ENCODE measurements around the gene PIGT.

The PIGT gene

GRCh38 chr20:45402946-45403345 lies 13.0 kb upstream of the PIGT start:
- DNase-seq, result no peak

GRCh38 chr20:45404438-45404837 lies 11.5 kb upstream of the PIGT start:
- no peak for DNase-seq

- peak; percentile 2 for DNase-seq
Measured at GRCh38 chr20:45405571-45406259, 10.2 kb upstream of the PIGT start.

DNA sequence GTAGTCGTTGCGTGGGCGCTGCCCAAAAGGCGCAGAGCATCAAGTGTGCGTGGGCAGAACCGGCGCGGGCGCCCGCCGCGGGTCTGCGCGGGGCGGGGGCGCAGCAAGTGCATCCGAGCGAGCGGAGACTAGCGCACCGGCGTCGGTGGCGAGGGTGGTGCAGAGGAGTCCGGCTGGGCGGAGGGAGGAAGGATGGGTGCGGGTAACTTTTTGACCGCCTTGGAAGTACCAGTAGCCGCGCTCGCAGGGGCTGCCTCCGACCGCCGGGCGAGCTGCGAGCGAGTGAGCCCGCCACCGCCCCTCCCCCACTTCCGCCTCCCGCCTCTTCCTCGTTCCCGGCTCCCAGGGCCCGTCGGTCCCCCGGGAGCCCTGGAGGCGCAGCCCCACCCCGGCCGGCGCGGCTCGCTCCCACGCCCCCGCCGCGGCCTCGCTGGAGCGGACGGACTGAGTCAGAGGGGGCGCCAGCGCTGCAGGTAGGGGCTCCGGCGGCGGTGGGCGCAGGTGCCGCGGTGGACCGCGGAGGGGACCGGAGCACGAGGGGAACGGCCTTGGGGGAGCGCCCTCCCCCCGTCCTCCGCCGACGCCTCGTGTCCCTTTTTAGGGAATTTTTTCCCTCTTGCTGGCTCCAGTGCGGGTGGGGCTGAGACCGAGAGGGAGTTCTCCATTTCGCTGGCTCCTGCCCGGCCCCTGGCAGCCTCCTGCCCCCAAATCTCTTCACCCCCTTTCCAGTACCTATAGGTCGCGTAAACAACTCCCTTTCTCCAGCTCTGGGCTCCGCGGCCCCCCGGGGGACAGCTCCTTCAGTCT lies 9.5 kb upstream of the PIGT start:
- DNase-seq, result peak; percentile 37

- no peak for DNase-seq
Measured at GRCh38 chr20:45407067-45407745, 8.7 kb upstream of the PIGT start.

- DNase-seq, result no peak
Measured at GRCh38 chr20:45407783-45408645, 7.9 kb upstream of the PIGT start, which contains the start of gene DBNDD2. TSS of gene DBNDD2 (plus strand) at chr20:45408289. CDS start at chr20:45408468, 179 bp downstream.

DNA sequence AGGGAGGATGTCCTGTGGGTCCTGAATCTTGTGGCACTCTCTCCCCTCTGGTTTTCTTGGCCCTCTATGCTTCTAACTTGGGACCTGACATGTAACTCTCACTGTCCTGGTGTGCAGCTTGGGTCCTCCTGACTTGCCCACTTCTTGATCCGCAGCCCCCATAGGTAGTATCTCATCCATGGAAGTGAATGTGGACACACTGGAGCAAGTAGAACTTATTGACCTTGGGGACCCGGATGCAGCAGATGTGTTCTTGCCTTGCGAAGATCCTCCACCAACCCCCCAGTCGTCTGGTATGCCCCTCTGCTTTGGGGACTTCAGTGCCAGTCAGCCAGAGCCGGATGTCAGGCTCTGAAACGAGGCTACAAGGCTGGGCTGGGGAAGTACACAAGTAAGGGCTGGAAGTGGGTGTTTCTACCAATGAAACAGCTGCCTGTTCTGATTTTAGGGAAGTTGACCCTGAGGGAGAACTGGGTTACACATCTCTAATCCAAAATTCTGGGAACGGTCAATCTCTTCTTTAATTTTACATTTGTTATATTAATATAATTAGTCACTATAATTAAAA lies 7.2 kb upstream of the PIGT start:
- DNase-seq, result no peak

GRCh38 chr20:45409521-45410272 lies 6.2 kb upstream of the PIGT start:
- no peak for DNase-seq

DNA sequence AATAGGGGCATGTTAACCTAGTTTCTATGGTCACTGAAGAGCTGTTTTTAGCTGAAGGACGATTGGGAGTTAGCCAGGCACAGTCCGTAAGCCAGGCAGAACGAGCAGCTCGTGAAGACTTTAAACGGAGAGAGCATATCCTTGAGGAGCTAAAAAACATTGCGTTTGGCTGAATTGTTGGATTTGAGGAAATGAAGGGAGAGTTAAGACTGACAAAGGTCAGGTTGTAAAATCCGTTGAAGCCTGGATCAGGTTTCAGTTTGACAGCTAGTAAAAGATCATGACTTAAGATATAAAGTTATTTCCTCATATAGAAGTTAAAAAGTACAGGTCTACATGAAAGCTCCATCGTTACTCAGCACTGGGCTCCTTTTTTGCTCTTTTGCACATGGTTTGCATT lies 5.1 kb upstream of the PIGT start:
- no peak for DNase-seq

DNA sequence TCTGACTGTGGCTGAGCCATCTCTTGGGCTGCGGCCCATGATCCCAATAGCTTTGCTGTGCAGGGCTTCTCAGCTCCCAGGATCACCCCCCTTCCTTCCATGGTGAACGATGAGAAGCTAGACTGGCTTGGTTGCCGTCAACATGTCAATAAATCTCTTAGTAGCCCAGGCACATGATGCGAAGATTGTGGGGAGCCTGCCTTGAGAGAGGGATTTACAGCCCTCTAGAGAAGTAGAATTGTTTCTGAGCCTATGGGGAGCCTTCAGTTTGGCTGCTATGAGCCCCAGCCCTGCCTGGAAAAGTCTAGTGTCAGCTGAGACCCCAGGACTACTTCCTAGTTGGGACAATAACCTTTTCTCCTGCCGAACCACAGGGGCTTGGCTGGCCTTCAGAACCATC lies 3.3 kb upstream of the PIGT start:
- DNase-seq, result no peak

DNA sequence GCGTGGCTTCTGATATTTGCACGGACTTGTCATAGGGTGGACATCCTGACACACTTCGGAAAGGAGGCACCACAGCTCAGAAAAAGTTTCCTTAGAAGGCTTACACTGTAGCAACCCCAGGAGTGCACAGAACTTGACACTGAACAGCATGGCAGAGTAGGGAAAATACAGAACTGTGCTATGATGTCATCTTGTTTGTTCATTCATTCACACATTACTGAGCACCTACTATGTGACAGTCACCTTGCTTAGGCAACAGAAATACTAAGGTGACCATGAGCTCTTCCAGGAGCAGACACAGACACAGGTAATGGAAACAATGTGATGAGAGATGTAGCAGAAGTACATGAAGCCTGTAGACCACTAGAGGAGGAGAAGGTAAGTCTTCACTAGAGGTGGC lies 2.5 kb upstream of the PIGT start:
- no peak for DNase-seq

DNA sequence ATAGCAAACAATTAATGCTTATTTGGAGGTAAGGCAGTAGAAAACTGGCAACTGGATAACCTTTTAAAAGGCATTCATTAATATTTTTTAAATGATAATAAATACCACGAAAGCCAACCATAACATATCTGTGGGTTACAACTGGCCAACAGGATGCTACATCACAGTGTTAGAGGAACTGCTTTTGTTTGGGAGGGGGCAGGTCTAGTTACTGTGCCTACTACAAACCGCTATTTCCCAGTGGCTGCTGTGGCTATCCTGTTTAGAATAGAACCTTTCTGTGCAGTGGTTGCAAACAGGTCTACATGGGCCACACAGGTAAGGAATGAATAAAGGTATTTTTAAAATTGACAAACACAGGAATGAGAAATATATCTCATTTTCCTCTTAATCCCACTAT lies 976 bp downstream of the PIGT start:
- no peak for DNase-seq

GRCh38 chr20:45419188-45420091 lies 3.5 kb downstream of the PIGT start:
- DNase-seq, result no peak

GRCh38 chr20:45420125-45420524 lies 4.2 kb downstream of the PIGT start:
- DNase-seq, result no peak

GRCh38 chr20:45423700-45424099 lies 7.8 kb downstream of the PIGT start:
- DNase-seq, result no peak

DNA sequence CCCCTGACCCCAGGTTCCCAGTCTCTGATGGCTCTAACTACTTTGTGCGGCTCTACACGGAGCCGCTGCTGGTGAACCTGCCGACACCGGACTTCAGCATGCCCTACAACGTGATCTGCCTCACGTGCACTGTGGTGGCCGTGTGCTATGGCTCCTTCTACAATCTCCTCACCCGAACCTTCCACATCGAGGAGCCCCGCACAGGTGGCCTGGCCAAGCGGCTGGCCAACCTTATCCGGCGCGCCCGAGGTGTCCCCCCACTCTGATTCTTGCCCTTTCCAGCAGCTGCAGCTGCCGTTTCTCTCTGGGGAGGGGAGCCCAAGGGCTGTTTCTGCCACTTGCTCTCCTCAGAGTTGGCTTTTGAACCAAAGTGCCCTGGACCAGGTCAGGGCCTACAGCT lies 9.6 kb downstream of the PIGT start:
- DNase-seq, result no peak

GRCh38 chr20:45426320-45427016 lies 10.5 kb downstream of the PIGT start:
- DNase-seq, result no peak

DNA sequence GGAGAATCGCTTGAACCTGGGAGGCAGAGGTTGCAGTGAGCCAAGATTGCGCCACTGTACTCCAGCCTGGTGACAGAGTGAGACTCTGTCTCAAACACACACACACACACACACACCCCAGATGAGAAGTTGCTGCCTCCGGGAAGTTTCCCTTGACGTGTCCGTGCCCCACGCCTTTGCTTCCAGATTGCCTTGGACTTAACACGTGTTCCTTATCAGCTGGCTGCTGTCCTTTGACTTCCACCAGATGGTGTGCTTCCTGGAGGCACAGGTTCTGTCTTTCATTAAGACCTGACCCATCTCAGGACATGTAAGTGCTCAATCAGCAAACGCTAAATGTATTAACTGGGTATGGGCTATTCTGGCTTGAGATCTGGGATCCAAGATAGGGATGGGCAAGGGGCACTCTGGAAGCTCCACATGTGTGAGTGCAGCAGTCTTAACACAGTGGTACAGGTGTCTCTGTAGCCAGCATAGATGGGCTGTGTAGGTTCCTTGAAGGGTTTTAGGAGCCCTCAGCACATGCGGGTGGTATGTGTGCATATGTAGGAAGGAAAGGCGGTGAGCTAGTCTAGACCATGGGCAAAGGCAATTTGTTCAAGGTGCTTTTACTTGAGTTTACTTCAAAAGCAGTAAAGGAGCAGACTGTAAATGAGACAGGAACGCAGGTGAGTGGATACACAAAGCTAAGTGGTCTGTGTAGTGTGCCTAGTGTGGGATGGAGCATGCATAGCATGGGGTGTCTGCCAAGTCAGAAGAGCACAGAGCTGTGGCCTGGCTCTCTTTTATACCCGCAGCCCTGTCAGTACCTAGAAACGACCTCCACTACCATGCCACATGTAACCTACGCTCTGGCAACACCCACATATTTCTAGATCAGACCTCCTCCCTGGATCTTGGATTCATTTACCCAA lies 11.6 kb downstream of the PIGT start:
- DNase-seq, result no peak

DNA sequence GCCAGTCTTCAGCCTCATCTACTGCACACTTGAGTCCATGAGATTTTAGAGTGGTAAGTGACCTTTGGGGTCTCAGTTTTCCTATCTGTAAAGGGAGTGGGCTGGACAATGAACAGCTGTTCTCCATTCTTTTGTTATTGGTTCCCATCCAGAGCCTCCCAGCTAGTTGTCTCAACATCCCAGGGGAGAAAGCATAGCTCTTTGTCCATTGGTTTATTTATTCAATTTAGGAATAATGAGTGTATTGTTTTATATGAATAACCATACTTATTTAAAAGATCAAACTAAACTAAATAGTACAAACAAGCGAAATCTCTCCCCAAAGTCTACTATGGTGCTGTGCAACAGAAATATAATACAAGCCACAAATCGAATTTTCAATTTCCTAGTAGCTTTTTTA lies 13.7 kb downstream of the PIGT start:
- no peak for DNase-seq
